Measurements from ENCODE around the gene LAMA5. TPM values are rescaled to one million over a fixed set of nuclear protein-coding genes. Genes with fewer than 3 reads are reported as not detected.
A peak's percentile ranks its signal among the peaks of the same experiment; 100 is the strongest.

LAMA5 gene
- total RNA-seq, 1 donor from 2014 or later, result 70.9 TPM

DNA sequence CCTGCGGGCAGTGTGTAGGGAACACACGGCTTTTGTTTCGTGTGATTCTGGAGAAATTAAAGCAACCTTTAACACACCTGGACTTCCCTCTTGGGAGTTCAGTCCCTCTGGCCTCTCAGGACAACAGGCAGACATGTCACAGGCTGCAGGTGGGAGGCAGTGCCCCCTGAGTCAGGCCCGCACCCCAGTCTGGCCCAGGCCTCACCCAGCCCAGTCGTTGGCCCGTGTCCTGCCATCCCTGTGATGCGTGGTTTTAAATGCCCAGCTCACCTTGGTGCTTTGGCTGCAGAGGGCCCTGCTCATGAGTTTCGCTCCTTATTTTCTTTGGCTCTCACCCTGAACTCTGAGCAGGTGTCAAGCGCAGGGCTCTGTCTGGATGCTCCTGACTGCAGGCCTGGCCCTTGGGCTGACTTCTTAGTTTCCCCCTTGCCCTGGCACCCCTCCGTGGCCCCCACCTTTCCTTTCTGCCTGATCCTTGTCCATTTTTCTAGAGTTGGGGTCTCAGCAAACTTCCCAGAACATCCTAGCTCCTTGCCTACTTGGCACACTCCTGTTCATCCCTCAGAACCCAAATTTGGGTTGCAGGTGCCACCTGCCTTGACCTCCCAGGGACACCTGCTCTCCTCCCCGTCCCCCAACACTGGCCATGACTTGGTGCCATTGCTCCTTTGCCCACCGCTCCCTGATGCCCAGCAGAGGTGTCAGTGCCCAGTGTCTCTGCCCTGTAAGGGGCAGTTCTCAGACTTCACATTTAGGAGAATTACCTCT lies 42.2 kb upstream of the LAMA5 start:
- no peaks in the 10 kb centered on the region for H3K27me3 ChIP-seq (ENCODE audit: low read depth)
- H3K36me3 ChIP-seq, result no peaks in the 10 kb centered on the region
- intact Hi-C loops (cut with micrococcal nuclease), result no loop called here
- DNase-seq, result no peak
- no peaks in the 10 kb centered on the region for H3K9me3 ChIP-seq (replicated peaks)
- no peak overlapping the region for H3K4me3 ChIP-seq
- no peak overlapping the region for H3K27ac ChIP-seq (replicated peaks)
- TF ChIP-seq, protein P1, sequence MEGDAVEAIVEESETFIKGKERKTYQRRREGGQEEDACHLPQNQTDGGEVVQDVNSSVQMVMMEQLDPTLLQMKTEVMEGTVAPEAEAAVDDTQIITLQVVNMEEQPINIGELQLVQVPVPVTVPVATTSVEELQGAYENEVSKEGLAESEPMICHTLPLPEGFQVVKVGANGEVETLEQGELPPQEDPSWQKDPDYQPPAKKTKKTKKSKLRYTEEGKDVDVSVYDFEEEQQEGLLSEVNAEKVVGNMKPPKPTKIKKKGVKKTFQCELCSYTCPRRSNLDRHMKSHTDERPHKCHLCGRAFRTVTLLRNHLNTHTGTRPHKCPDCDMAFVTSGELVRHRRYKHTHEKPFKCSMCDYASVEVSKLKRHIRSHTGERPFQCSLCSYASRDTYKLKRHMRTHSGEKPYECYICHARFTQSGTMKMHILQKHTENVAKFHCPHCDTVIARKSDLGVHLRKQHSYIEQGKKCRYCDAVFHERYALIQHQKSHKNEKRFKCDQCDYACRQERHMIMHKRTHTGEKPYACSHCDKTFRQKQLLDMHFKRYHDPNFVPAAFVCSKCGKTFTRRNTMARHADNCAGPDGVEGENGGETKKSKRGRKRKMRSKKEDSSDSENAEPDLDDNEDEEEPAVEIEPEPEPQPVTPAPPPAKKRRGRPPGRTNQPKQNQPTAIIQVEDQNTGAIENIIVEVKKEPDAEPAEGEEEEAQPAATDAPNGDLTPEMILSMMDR (IDR thresholded peaks at IDR 0.05; ENCODE audit: borderline replicate concordance), result no peak
- peaks cover 38% of the 10 kb centered on the region for H3K4me1 ChIP-seq

DNA sequence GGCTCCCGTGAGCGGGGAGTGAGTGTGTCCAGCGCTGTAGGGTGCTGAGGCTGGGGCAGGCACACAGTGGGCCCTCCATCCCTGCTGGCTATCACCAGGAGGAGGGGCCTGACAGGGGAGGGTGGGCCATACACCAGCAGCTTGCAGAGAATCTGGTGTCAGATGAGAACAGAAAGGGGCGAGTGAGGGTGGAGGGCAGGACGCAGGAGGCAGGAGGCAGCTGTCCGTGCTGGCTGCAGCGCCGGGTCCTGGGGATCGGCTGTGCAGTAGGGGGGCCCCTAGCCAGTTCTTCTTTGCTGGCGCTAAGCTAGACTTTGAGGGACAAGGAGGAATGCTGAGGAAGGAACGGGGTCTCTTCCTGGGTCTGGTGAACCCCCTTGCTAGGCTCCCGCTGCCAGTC lies 41.5 kb upstream of the LAMA5 start:
- intact Hi-C loops (cut with micrococcal nuclease), result no loop called here
- no peak overlapping the region for H3K4me3 ChIP-seq
- no peaks in the 10 kb centered on the region for H3K27me3 ChIP-seq (ENCODE audit: low read depth)
- no peaks in the 10 kb centered on the region for H3K9me3 ChIP-seq (replicated peaks)
- peaks cover 38% of the 10 kb centered on the region for H3K4me1 ChIP-seq
- DNase-seq, result no peak
- TF ChIP-seq, protein P1 (IDR thresholded peaks at IDR 0.05; ENCODE audit: borderline replicate concordance), result no peak
- H3K36me3 ChIP-seq, result no peaks in the 10 kb centered on the region
- no peak overlapping the region for H3K27ac ChIP-seq (replicated peaks)

DNA sequence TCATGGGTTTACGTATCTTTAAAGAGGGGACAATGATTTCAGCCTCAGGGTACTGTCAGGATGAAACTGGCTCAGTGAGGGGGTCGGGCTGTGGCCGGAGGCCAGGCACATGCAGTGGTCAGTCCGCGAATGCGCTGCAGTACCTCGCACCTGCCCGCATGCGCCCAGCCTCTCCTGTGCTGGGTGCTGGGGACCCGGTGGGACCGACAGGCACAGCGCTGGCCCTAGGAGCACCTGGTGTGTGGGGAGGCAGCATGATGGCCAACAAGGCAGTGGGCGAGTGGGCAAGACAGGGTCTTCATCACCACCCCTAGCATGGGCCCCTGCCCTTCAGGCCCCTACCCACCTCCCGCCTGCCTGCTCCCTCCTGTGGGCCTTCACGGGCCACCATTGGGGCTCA lies 40.9 kb upstream of the LAMA5 start:
- TF ChIP-seq, protein P1 (IDR thresholded peaks at IDR 0.05; ENCODE audit: borderline replicate concordance), result no peak
- H3K36me3 ChIP-seq, result no peaks in the 10 kb centered on the region
- no peak overlapping the region for H3K4me3 ChIP-seq
- no peak overlapping the region for H3K27ac ChIP-seq (replicated peaks)
- no peaks in the 10 kb centered on the region for H3K27me3 ChIP-seq (ENCODE audit: low read depth)
- no peak for DNase-seq
- peaks cover 38% of the 10 kb centered on the region for H3K4me1 ChIP-seq
- intact Hi-C loops (cut with micrococcal nuclease), result no loop called here
- no peaks in the 10 kb centered on the region for H3K9me3 ChIP-seq (replicated peaks)

DNA sequence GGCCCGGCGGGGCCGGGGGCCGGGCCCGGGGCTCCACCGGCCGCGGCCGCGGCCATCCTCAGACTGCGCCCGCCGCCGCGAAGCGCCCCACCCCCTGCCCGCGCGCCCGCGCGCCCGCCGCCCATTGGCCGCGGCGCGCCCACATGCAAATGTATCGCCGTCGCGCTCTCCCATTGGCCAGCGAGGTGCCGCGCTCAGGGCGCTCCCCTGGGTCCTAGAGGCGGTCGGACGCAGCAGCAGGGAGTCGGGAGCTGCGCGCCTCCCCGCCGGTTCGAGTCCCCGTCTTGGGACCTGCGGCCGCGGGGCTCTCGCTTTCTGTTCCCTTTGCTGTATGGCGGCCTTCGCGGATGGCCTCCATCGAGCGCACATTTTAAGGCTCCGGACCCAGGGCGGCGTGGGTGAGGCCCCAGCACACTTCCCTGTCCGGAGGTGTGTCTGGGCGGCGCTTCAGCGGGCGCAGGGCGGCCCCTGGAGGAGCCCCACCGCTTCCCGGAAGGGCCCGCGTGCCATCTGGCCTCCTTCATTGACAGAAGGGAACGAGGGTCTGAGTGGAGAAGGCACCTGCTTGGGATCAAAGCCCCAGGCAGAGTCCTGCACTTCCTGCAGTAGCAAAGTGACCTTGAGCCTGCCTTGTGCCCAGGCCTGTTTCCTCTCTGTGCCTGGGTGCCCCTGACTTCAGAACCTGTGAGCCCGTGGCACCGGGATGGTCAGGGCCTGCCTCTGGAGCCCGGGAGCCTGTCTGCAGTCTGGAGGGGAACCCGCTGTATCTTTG lies 40.3 kb upstream of the LAMA5 start, which contains the start of gene CABLES2:
Gene CABLES2 (minus strand): TSS at position 65 of the 772 bp plus-strand sequence. CDS start 9 bp downstream, at position 56.
- H3K9me3 ChIP-seq (replicated peaks), result no peaks in the 10 kb centered on the region
- no peaks in the 10 kb centered on the region for H3K36me3 ChIP-seq
- H3K4me1 ChIP-seq, result peaks cover 38% of the 10 kb centered on the region
- H3K27me3 ChIP-seq (ENCODE audit: low read depth), result no peaks in the 10 kb centered on the region
- intact Hi-C loops (cut with micrococcal nuclease), result no loop called here
- H3K4me3 ChIP-seq, result peak within 1 kb of the TSS; percentile 78
- peak within 1 kb of the TSS; percentile 76 for H3K27ac ChIP-seq (replicated peaks)
- peak; percentile 94 for DNase-seq
- TF ChIP-seq, protein P1 (IDR thresholded peaks at IDR 0.05; ENCODE audit: borderline replicate concordance), result peak; percentile 40

DNA sequence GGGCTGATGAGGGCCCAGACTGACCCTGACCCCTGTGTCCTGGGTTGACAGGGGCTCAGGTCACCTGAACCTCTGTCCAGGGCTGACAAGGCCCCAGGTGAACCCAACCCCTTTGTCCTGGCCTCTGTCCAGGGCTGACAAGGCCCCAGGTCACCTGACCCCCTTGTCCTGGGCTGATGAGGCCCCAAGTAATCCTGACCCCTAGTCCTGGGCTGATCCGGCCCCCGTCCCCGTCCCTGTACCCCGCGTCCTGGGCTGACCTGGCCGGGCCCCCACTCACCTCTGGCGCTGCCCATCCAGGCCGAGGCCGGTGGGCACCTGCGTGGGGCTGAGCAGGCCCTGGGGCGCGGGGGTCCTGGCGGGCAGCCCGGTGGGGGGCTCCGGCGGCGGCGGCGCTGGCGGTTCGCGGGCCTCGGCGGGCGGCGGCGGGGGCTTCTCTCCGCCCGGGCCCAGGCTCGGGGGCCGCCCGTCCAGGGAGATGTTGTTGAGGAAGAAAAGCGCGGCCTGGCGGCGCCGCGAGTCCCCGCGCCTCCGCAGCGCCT lies 39.6 kb upstream of the LAMA5 start:
- H3K4me3 ChIP-seq, result peak overlapping the region; percentile 78
- intact Hi-C loops (cut with micrococcal nuclease), result no loop called here
- no peaks in the 10 kb centered on the region for H3K27me3 ChIP-seq (ENCODE audit: low read depth)
- H3K36me3 ChIP-seq, result no peaks in the 10 kb centered on the region
- H3K9me3 ChIP-seq (replicated peaks), result no peaks in the 10 kb centered on the region
- H3K4me1 ChIP-seq, result peaks cover 38% of the 10 kb centered on the region
- DNase-seq, result no peak
- H3K27ac ChIP-seq (replicated peaks), result peak overlapping the region; percentile 76
- TF ChIP-seq, protein P1 (IDR thresholded peaks at IDR 0.05; ENCODE audit: borderline replicate concordance), result no peak
